Activated CD4-positive, alpha-beta T cell treated with anti-CD3 and anti-CD28 coated beads, Interleukin-2, Interleukin-6, amounts not matched to agents 100 ng/mL and 50 ng/mL, durations not matched to agents 16 hours and 8 hours (primary cell): ENCODE results near the gene SPSB1.

Source experiments
- DNase-seq: peaks from one replicate; pipeline ENCODE4 v3.0.0-alpha.2; 2020

Gene SPSB1

DNA sequence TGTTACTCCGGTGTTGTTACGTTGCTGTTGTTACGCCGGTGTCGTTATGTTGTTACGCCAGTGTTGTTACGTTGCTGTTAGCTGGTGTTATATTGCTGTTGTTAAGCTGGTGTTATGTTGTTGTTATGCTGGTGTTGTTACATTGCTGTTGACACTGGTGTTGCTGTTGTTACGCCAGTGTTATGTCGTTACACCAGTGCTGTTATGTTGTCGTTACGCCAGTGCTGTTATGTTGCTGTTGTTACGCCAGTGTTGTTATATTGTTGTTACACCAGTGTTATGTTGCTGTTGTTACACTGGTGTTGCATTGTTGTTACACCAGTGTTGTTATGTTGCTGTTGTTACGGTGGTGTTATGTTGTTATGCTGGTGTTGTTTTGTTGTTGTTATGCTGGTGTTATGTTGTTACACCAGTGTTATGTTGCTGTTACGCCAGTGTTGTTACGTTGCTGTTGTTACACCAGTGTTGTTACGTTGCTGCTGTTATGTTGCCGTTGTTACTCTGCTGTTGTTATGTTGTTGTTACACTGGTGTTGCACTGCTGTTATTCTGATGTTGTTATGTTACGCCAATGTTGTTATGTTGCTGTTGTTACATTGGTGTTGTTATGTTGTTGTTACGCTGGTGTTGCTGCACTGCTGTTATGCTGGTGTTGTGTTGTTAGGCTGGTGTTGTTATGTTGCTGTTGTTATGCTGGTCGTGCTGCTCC lies 32.5 kb upstream of the SPSB1 start:
- no peak for DNase-seq

DNA sequence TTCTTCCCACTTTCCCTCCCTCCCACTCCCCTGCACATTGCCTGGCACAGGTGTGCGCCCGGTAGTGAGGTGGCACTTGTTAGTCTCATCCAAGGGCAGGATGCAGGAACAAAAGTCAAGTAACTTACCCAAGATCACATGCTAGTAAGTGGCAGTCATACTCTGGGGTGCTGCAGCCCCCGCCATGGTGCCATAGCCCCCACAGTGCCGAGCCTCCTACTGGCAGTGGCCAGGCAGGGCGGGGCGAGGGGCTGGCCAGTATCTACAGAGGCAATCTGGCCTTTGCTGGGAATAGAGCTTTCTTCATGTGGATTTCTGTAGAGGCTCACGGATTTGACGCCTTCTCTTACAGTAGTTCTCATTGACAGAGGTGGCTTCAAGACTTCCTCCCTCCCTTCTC lies 31.2 kb upstream of the SPSB1 start:
- DNase-seq, result no peak

DNA sequence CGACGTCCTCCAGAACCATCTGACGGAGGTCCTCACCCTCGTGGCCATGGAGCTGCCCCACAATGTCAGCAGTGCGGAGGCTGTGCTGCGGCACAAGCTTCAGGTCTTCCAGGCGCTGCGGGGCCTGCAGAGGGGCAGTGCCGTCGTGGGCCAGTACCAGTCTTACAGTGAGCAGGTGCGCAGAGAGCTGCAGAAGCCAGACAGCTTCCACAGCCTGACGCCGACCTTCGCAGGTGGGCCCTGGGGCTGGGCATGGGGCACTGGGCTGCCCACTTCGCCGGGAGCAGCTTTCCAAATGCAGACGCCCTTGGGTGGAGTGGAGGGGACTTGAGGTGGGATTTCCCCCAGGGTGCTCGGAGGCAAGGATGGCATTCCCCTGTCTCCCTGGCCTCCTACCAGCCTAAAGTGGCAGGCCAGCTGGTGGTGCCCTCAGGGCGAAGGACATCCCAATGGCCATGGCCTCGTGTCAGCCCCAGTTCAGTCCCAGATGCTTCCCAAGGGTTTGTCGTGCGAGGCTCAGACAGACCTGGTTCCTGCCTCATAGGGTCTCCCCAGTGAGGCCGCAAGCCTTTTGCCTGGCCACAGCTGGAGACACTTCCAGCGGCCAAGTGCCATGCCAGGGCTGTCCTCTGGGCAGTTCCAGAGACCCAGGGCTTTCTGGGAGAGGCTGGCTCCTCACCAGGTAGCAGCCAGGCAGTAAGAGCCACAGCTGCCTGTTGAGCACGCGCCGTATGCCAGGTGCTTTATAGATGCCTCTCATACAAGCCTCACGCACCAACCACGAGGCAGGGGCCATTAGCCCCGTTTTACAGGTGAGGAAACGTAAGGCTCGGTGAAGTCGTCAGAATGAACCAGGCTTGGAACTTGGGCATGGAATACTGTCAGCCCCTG lies 30.4 kb upstream of the SPSB1 start:
- no peak for DNase-seq

DNA sequence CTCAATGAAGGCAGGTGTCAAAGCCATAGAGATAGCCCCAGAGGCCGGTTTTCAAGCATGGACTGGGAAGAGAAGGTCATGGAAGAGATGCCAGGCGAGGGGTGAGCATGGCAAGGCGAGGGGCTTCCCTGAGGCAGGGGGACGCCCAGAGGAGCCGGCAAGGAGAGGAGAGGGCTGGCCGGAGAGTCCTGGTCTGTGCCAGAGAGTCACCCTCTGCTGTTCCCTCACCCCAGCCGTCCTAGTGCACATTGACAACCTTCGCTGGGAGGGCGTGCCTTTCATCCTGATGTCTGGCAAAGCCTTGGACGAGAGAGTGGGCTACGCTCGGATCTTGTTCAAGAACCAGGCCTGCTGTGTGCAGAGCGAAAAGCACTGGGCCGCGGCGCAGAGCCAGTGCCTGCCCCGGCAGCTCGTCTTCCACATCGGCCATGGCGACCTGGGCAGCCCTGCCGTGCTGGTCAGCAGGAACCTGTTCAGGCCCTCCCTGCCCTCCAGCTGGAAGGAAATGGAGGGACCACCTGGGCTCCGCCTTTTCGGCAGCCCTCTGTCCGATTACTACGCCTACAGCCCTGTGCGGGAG lies 29.3 kb upstream of the SPSB1 start:
- no peak for DNase-seq

DNA sequence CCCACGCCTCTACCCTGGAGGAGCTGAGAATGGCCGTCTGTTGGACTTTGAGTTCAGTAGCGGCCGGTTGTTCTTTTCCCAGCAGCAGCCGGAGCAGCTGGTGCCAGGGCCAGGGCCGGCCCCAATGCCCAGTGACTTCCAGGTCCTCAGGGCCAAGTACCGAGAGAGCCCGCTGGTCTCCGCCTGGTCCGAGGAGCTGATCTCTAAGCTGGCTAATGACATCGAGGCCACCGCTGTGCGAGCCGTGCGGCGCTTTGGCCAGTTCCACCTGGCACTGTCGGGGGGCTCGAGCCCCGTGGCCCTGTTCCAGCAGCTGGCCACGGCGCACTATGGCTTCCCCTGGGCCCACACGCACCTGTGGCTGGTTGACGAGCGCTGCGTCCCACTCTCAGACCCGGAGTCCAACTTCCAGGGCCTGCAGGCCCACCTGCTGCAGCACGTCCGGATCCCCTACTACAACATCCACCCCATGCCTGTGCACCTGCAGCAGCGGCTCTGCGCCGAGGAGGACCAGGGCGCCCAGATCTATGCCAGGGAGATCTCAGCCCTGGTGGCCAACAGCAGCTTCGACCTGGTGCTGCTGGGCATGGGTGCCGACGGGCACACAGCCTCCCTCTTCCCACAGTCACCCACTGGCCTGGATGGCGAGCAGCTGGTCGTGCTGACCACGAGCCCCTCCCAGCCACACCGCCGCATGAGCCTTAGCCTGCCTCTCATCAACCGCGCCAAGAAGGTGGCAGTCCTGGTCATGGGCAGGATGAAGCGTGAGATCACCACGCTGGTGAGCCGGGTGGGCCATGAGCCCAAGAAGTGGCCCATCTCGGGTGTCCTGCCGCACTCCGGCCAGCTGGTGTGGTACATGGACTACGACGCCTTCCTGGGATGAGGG lies 28.5 kb upstream of the SPSB1 start:
- DNase-seq, result no peak

DNA sequence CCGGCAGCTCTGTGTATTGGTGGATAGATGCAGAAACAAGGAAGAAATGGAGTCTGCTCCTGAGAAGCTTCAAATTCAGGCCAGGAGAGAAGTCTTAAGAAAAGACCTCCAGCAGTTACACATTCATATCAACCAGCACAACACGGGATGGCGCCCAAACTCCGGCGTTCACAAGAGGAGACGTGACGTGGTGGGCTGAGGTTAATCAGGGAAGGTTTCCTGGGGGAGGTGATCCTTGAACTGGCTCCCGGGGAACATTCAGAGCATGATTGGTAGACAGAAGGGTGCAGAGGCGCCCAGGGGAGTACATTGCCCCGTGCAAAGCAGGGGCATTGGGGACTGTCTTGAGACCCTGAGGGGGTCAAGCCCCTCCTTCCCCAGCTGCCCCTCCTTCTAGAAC lies 27.7 kb upstream of the SPSB1 start:
- DNase-seq, result no peak

DNA sequence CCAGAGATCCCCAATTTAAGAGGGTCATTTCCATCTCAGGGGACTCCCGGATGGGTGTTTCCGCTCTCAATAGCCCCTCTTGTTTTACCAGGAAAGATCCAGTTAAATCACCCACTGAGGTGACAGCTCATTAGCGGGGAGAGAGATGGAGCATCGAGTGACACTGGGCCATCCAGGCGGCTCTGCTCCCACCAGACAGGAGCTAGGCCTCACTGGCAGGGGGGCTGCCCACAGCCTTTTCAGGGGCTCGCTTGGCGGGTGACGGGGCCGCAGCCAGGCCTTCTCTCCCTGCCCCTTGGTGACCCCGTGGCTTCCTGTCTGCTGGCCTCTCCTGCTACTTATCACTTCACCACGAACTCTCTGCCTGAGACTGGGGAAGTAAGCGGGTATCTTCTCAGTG lies 26.7 kb upstream of the SPSB1 start:
- no peak for DNase-seq

DNA sequence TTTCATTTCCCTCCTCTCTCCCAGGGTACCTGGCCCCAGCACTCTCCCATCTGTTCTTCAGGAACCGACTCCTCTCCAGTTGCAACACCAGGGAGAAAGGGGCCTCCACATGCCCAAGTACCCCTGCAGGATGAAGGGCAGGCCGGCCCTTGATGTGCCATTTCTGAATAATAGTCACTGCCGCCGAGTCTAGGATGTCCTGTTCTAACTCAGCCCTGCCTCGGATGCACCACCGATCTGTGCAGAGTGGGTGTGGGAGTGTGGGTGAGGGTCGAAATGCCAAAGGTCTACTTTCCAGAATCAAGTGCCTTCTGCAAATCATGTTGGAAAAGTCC lies 25.4 kb upstream of the SPSB1 start:
- DNase-seq, result no peak

DNA sequence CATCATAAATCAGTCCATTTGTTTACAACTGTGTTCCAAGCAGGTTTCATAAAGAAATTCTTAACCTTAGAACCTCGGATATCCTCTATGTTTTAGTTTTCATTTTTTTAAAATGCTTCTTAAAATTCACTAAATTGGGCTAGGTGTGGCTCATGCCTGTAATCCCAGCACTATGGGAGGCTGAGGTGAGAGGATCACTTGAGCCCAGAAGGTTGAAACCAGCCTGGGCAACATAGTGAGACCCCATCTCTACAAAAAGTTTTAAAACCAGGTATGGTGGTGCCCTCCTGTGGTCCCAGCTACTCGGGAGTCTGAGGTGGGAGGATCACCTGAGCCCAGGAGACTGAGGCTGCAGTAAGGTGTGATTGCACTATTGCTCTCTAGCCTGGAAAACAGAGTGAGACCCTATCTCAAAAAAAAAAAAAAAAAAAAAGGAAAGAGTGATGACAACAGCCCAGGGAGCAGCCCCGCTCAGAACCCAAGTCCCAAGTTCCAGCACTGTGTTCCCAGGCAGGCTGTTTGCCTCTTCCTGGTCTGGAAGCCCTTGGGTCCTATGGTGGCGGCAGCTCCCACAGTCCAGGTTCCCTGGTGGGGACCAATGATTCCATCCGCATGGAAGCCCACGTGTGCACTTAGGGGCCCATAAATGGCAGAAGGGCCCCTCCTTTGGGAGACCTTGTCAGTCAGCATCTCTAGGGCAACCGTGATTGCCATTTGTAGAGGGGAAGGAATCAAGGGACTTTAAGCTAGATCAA lies 24.7 kb upstream of the SPSB1 start:
- no peak for DNase-seq

DNA sequence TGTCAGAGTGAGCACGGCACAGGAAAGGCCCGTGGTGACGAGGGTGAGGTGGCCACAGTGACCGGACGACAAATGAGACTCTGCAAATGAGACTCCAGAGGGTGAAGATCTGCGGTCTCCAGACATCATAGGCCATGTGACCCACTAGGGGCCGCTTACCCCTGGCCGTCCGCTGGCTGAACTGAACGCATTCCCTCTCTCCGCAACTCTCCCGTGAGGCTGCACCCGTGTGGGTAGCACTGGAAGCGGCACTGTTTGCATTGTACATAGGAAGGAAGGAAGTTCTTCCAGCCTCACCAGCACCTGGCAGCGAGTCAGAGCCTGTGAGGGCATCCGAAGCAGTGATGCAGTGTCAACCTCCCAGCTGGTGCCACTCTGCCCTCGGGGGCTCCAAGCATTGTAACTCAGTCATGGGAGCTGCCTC lies 23.6 kb upstream of the SPSB1 start:
- DNase-seq, result no peak

DNA sequence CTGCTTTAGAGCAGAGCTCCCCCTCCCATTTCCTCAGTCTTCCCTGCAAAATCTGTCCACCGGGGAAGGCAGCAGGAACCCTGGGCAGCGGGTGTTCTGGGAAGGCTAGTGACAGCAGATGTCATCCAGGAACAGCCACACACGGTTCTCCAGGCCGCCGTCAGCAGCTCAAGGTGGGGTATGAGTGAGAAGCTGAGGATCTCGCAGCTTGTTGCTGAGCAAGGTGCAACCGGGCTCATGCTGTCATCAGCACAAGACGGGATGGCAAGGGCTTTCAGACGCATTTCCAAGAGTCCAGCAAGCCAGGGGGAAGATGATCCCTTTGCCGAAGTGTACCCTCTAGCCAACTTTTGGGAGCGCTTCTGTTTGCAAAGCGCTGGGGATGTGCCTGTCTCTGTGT lies 23.0 kb upstream of the SPSB1 start:
- DNase-seq, result no peak

DNA sequence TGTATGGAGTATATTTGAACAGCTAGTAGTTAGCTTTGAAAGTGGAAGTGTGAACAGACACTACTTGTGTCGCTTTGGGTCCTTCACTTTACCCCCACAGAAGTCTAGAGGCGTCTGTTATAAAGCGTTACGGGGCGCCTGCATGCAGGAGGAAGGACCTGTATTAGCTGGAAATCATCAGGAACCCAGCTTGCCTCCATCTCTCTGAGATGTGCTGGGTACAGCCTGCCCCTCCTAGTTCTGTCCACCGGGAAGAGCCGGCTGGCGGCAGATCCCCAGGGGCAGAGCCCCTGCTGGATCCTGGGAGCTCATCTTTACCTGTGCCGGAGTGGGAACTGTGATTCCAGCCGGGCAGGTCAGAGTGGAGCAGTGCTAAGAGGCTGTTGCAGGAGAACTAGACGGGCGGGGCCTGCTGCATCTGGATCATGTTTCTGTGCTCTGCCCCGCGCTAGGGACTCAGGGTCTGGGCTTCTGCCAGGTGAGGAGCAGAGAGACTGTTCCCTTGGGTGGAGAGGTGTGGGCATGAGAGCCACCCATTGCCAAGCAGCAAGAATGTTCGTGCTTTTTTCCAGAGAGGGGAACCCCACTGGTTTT lies 22.3 kb upstream of the SPSB1 start:
- no peak for DNase-seq

DNA sequence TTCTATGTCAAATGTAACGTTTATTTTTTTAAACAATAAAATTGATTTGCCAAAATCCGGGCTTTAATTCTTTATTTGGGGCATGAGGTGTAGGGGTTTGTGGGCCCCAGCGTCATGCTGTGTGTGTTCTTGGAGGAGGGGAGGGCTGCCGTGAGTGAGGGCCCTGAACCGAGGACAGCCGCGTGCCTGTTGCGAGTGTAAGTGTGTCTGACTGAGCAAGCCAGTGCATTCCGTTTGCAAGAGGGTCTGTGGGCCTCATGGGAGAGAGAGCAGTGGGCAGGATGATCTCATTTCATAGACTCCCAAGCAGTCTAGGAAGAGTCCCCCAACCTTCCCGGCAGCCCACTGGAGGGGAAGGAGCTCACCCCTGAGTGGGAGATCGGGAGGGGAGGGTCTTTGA lies 21.4 kb upstream of the SPSB1 start:
- no peak for DNase-seq

DNA sequence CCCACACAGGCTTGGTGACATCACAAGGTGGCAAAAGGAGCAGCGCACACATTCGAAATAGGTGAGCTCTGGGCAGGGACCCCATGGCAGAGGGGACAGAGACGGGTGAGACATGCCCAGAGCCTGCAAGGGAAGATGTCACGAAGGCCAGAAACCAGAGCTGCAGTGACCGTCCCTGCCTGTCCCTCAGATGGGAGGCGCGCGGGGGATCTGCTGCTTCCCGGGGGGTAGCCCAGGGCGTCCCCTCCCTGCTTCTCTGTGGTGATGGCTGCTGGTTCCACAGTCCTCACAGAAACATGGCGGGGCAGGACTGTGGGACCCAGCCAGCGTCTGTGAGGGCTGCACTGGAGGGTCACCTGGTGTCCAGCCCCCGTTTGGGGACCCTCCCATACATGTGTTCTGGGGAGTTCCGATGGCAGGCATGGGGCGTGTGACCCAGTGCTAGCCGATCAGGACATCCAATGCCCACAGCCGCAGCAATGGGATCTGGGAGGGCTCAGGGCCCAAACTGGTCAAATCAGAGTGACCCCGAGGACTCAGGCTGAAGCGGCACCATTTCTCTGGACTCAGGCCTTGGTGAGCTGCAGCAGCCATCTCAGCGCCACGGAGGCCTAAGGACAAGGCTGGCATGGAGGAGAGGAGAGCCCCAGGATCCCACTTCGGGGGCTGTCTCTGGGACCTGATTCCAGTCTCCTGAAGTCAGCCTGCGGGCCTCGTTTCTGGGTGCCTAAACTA lies 20.7 kb upstream of the SPSB1 start:
- DNase-seq, result no peak

DNA sequence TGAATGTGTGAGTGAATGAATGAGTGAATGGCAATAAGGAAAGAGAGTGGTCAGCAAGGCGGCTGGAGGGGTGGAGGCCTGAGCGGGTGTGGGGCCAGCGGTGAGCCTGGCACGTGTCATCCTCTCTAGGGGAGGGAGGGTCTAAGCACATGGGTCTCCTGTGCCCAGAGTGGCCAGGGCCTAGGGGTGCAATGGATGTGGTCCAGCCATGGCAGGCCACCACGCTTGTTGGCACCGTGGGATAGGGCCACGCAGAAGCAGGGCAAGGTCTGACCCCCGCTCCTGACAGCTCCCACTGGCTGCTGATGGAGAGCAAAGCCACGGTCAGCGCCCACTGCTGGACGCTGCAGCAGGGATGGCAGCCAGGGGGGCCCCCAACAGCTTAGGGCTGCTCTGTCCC lies 19.5 kb upstream of the SPSB1 start:
- no peak for DNase-seq

DNA sequence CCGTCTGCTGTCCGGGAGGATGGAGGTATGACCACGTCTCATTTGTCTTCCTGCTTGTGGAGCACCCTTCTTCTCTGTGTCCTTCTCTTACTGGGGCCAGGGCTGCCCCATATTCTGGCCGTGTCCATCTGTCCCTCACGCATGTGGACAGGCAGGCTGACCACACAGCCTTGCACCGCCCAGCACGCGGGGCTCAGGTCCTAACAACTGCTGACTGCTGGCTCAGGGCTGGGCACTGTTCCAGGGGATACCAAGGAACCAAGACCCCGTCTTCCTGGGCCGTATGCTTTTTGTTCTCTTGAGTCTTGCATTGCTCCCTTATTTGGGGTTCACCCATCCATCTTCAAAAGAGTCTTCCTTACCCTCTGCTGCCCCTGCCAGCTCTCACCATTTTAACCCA lies 17.5 kb upstream of the SPSB1 start:
- DNase-seq, result no peak

DNA sequence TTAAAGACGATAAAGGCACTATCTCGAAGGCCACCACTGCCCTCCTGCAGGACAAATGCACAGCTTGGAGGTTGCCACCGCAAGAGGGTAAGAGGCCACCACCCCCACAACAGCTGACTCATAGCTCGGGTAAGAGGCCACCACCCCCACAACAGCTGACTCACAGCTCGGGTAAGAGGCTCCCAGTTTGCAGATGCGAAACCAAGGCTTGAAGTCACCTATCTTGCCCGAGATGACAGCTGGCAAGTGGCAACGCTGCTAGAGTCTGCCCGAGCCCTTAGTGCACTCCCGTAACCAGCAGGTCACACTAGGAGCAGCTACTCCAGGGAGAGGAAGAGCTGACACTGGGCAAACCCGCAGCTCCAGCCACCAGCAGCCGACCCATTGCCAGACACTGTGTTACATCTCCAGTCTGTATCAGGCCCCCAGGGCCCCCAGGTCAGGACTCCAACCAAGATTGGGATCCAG lies 17.1 kb upstream of the SPSB1 start:
- DNase-seq, result peak; percentile 94

DNA sequence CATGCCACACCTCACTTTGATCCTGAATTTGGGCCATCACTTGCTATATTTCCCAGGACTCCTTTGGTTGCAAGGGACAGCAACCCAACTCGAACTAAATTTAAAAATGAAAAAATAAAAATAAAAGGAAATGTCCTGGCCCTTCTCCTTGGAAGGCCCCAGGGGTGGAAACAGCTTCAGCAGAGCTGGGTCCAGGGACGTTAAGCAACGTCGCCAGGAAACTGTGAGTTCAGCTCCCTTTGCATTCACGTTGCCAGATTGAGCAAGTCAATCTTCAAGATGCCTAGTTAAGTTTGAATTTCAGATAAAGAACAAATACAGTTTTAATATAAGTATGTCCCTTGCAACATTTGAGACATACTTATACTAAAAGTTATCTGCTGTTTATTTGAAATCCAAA lies 14.6 kb upstream of the SPSB1 start:
- no peak for DNase-seq

DNA sequence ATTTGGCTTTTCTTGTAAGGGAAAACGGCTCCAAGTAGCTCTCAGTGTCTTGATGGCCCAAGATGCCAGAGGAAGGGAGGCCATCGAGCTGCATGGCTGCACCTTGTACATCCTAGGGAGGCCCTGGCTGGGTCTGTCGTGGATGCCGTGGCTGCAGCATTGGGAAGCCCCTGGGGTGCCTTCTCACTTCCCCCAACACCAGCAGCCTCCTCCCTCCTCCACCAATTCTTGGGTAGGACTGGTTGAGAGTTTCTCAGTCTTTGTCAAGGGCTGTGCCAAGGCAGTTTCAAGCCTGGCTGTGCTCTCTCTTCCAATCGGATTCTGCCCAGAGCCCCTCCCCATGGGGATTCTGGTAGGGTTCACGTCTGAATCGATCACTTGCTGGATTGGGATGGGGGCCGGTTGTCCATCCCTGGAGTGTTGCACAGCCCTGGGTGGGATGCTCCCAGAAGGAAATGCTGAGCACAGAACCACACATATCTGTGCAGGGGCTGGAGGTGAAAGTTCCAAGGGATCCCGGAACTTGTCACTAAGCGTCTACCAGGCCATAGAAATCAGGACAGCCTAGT lies 14.0 kb upstream of the SPSB1 start:
- DNase-seq, result no peak

DNA sequence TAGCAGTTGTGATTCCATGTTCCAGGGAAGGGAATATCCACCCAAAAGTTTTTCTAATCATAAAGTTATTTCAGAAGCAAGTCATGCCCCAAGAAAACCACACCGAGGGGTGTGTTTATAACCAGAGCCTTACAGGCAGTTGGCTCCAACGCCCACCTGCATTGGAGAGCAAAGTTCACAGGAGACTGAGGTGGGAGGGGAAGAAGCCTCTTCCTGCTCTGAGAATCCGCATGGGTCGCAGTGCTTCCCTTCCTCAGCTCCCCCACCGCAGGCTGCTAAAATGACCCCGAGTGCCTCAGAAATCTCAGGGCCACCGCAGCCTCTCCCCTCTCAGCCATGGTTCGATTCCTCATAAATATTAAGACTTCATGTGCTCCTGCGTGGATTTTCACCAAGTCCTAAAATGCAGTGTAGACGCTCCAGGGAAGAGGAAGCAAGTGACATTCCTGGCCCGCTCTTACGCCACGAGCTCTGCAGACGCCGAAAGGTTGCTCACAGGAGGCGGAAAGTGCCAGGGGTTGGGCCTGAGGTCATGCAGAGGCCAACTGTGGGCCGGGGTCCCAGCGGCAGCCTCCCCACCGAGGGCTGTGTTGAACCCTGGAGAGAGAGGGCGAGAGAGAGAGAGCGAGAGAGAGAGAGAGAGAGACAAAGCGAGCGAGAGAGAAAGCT lies 13.4 kb upstream of the SPSB1 start:
- no peak for DNase-seq
